ENCODE measurements around the gene EIF2S3. TPM values are rescaled to one million over a fixed set of nuclear protein-coding genes. Genes with fewer than 3 reads are reported as not detected.

EIF2S3 gene
- total and polyA plus RNA-seq, 2 donors (not counting 1 experiment from before 2014, with no cell fraction given) = 125 to 272 TPM

DNA sequence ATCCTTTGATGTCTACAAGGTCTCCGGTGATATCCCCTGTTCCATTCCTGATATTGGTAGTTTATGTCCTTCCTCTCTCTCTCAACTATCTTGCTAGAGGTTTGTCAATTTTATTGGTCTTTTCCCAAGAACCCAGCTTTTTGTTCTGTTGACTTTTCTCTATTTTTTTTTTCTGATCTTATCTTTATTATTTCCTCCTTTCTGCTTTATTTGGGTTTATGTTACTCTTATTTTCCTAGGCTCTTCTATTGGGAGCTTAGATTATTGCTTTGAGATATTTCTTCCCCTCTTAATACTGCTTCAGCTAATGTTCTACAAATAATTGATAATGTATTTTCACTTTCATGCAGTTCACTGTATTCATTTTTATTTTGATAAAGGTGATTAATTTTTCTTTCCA is 44.2 kb downstream of the EIF2S3 start:
- TF ChIP-seq EZH2 (IDR thresholded peaks at IDR 0.05; ENCODE audit: borderline replicate concordance, insufficient read depth, low read depth, low read length, poor library complexity, severe bottlenecking) = no peak
- TF ChIP-seq CTCF (IDR thresholded peaks at IDR 0.05) = no peak
- no peaks in the 10 kb centered on the region for H3K9me3 ChIP-seq (ENCODE audit: control extremely low read depth in 1 of 3, control insufficient read depth in 2 of 3, insufficient read depth in 1 of 3, low read length in 2 of 3)
- ATAC-seq (ENCODE audit: low read depth) (no peak), DNase-seq (no peak)
- H3K79me2 ChIP-seq (ENCODE audit: control insufficient read depth, insufficient read depth, low read length) = no peaks in the 10 kb centered on the region
- no peak overlapping the region for H2AFZ ChIP-seq (ENCODE audit: insufficient read depth, low read depth, low read length, poor library complexity, severe bottlenecking)
- H3K27me3 ChIP-seq (replicated peaks in 1 of 4; ENCODE audit: control extremely low read depth in 1 of 4, control insufficient read depth in 3 of 4, insufficient read depth in 4 of 4, low read length in 3 of 4) = no peaks in the 10 kb centered on the region
- Mint-ChIP-seq H3K27me3 (no peaks in the 10 kb centered on the region), H3K4me1 (no peaks in the 10 kb centered on the region), H3K27ac (no peak overlapping the region), H3K4me3 (no peak overlapping the region), H3K9me3 (ENCODE audit: insufficient read depth) (no peaks in the 10 kb centered on the region)
- H3K4me3 ChIP-seq (ENCODE audit: control extremely low read depth in 1 of 5, extremely low read depth in 1 of 5, insufficient read depth in 1 of 5, low read depth in 2 of 5, low read length in 4 of 5) = no peak overlapping the region
- no peaks in the 10 kb centered on the region for H4K20me1 ChIP-seq (ENCODE audit: control insufficient read depth, insufficient read depth, low read length, poor library complexity, severe bottlenecking)
- H3K4me2 ChIP-seq (replicated peaks; ENCODE audit: low read depth, low read length, poor library complexity, severe bottlenecking) = no peak overlapping the region
- no peaks in the 10 kb centered on the region for H3K4me1 ChIP-seq (ENCODE audit: control insufficient read depth in 2 of 2, insufficient read depth in 2 of 2, low read length in 2 of 2)
- no peaks in the 10 kb centered on the region for H3K36me3 ChIP-seq (replicated peaks in 1 of 2; ENCODE audit: control extremely low read depth in 1 of 2, control insufficient read depth in 1 of 2, extremely low read depth in 1 of 2, insufficient read depth in 2 of 2, low read length in 1 of 2)
- no peak overlapping the region for H3K9ac ChIP-seq (ENCODE audit: low read length)
- CTCF ChIA-PET = no interaction called here
- intact Hi-C loops (cut with micrococcal nuclease) = no loop called here
- POLR2A ChIA-PET = no interaction called here
- no peak overlapping the region for H3K27ac ChIP-seq (ENCODE audit: low read length in 2 of 2)
- no CpG with 5 or more reads among the region's 1 CpG for WGBS (ENCODE audit: insufficient coverage)

DNA sequence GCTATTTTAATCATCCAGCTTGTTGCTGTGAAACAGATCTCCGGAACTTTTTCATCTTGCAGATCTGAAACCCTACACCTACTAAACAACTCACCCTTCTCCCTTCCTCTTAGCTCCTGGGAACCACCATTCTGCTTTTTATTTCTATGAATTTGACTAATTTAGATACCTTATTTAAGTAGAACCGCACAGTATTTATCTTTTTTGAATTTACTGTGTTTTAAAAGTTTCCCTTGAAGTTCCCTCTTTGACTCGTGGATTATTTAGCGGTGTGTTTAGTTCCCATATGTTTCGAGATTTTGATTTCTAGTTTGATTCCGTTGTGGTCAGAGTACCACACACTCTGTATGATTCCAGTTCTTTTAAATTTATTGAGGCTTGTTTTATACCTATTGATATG is 44.6 kb downstream of the EIF2S3 start:
- H4K20me1 ChIP-seq (ENCODE audit: control insufficient read depth, insufficient read depth, low read length, poor library complexity, severe bottlenecking) = no peaks in the 10 kb centered on the region
- no peaks in the 10 kb centered on the region for H3K27me3 Mint-ChIP-seq
- DNase-seq = no peak
- no peaks in the 10 kb centered on the region for H3K79me2 ChIP-seq (ENCODE audit: control insufficient read depth, insufficient read depth, low read length)
- H3K4me2 ChIP-seq (replicated peaks; ENCODE audit: low read depth, low read length, poor library complexity, severe bottlenecking) = no peak overlapping the region
- no peak overlapping the region for H3K9ac ChIP-seq (ENCODE audit: low read length)
- H3K9me3 Mint-ChIP-seq (ENCODE audit: insufficient read depth) = no peaks in the 10 kb centered on the region
- no peak overlapping the region for H3K4me3 Mint-ChIP-seq
- H3K36me3 ChIP-seq (replicated peaks in 1 of 2; ENCODE audit: control extremely low read depth in 1 of 2, control insufficient read depth in 1 of 2, extremely low read depth in 1 of 2, insufficient read depth in 2 of 2, low read length in 1 of 2) = no peaks in the 10 kb centered on the region
- intact Hi-C loops (cut with micrococcal nuclease) = no loop called here
- ChIA-PET POLR2A (no interaction called here), CTCF (no interaction called here)
- WGBS (ENCODE audit: insufficient coverage) = no CpG with 5 or more reads among the region's 6 CpGs
- no peaks in the 10 kb centered on the region for H3K4me1 Mint-ChIP-seq
- no peaks in the 10 kb centered on the region for H3K4me1 ChIP-seq (ENCODE audit: control insufficient read depth in 2 of 2, insufficient read depth in 2 of 2, low read length in 2 of 2)
- no peaks in the 10 kb centered on the region for H3K9me3 ChIP-seq (ENCODE audit: control extremely low read depth in 1 of 3, control insufficient read depth in 2 of 3, insufficient read depth in 1 of 3, low read length in 2 of 3)
- H3K27ac ChIP-seq (ENCODE audit: low read length in 2 of 2) = no peak overlapping the region
- no peak overlapping the region for H3K4me3 ChIP-seq (ENCODE audit: control extremely low read depth in 1 of 5, extremely low read depth in 1 of 5, insufficient read depth in 1 of 5, low read depth in 2 of 5, low read length in 4 of 5)
- no peak for TF ChIP-seq CTCF (IDR thresholded peaks at IDR 0.05)
- TF ChIP-seq EZH2 (IDR thresholded peaks at IDR 0.05; ENCODE audit: borderline replicate concordance, insufficient read depth, low read depth, low read length, poor library complexity, severe bottlenecking) = no peak
- H2AFZ ChIP-seq (ENCODE audit: insufficient read depth, low read depth, low read length, poor library complexity, severe bottlenecking) = no peak overlapping the region
- H3K27ac Mint-ChIP-seq = no peak overlapping the region
- ATAC-seq (ENCODE audit: low read depth) = no peak
- no peaks in the 10 kb centered on the region for H3K27me3 ChIP-seq (replicated peaks in 1 of 4; ENCODE audit: control extremely low read depth in 1 of 4, control insufficient read depth in 3 of 4, insufficient read depth in 4 of 4, low read length in 3 of 4)

Data from B cell (primary cell).